Neural cell (in vitro differentiated cells): ENCODE results near the gene TTLL5.

Source experiments
- CTCF ChIP-seq: fragments of 450-650 bp; IDR thresholded peaks from 2 replicates; pipeline ENCODE4 v1.5.1; 2014; ENCODE audit warnings: antibody characterized with exemption, mild to moderate bottlenecking, moderate library complexity; ENCODE audit not compliant: poor library complexity, severe bottlenecking
- POLR2AphosphoS5 ChIP-seq: IDR thresholded peaks from 2 replicates; pipeline ENCODE4 v1.6.1; 2012

GRCh38 chr14:75718199-75718598, 57.2 kb downstream of the TTLL5 start:
- TF ChIP-seq CTCF = no peak
- no peak for TF ChIP-seq POLR2AphosphoS5
